ENCODE results near the gene GJC1. TPM values are rescaled to one million over a fixed set of nuclear protein-coding genes. Genes with fewer than 3 reads are reported as not detected.
A peak's percentile ranks its signal among the peaks of the same experiment; 100 is the strongest.

GJC1 gene
- total RNA-seq, 2 donors from 2014 or later, result 25.8 to 41.8 TPM

GRCh38 chr17:44754276-44754675, 75.8 kb downstream of the GJC1 start:
- no peak overlapping the region for H3K4me3 ChIP-seq
- H3K36me3 ChIP-seq, result no peaks in the 10 kb centered on the region
- DNase-seq (ENCODE audit: low spot score), result no peak
- no peaks in the 10 kb centered on the region for H3K9me3 ChIP-seq
- H3K27ac ChIP-seq, result no peak overlapping the region
- TF ChIP-seq CTCF (IDR thresholded peaks at IDR 0.05), result no peak
- peaks cover 0 to 2% of the 10 kb centered on the region in 2 donors for H3K27me3 ChIP-seq
- H3K4me1 ChIP-seq, result peaks cover 0 to 29% of the 10 kb centered on the region in 2 donors

- TF ChIP-seq CTCF (IDR thresholded peaks at IDR 0.05), result no peak
- no peaks in the 10 kb centered on the region for H3K36me3 ChIP-seq
- DNase-seq (ENCODE audit: low spot score), result no peak
- H3K4me1 ChIP-seq, result peaks cover 0 to 32% of the 10 kb centered on the region in 2 donors
- no peaks in the 10 kb centered on the region for H3K27me3 ChIP-seq
- H3K9me3 ChIP-seq, result no peaks in the 10 kb centered on the region
- H3K27ac ChIP-seq, result no peak overlapping the region
- H3K4me3 ChIP-seq, result no peak overlapping the region
Measured at GRCh38 chr17:44752953-44753861, 76.9 kb downstream of the GJC1 start.

GRCh38 chr17:44751806-44752205, 78.3 kb downstream of the GJC1 start:
- Histone ChIP-seq H3K4me3 (no peak overlapping the region), H3K36me3 (no peaks in the 10 kb centered on the region), H3K27me3 (no peaks in the 10 kb centered on the region), H3K27ac (no peak overlapping the region), H3K4me1 (peaks cover 0 to 29% of the 10 kb centered on the region in 2 donors), H3K9me3 (no peaks in the 10 kb centered on the region)
- no peak for DNase-seq (ENCODE audit: low spot score)
- no peak for TF ChIP-seq CTCF (IDR thresholded peaks at IDR 0.05)

- H3K36me3 ChIP-seq, result no peaks in the 10 kb centered on the region
- no peaks in the 10 kb centered on the region for H3K27me3 ChIP-seq
- H3K27ac ChIP-seq, result peak overlapping the region; percentile 63 to 76
- no peak for DNase-seq (ENCODE audit: low spot score)
- H3K9me3 ChIP-seq, result no peaks in the 10 kb centered on the region
- TF ChIP-seq CTCF (IDR thresholded peaks at IDR 0.05), result no peak
- H3K4me1 ChIP-seq, result peaks cover 0 to 29% of the 10 kb centered on the region in 2 donors
- no peak overlapping the region for H3K4me3 ChIP-seq
Measured at GRCh38 chr17:44751331-44751730, 78.8 kb downstream of the GJC1 start.

GRCh38 chr17:44749980-44750318, 80.1 kb downstream of the GJC1 start:
- peak overlapping the region; percentile 20 to 35 for H3K4me3 ChIP-seq
- no peaks in the 10 kb centered on the region for H3K27me3 ChIP-seq
- DNase-seq (ENCODE audit: low spot score), result no peak
- H3K9me3 ChIP-seq, result no peaks in the 10 kb centered on the region
- H3K27ac ChIP-seq, result peak overlapping the region; percentile 63 to 76
- TF ChIP-seq CTCF (IDR thresholded peaks at IDR 0.05), result no peak
- H3K36me3 ChIP-seq, result no peaks in the 10 kb centered on the region
- peaks cover 0 to 29% of the 10 kb centered on the region in 2 donors for H3K4me1 ChIP-seq

Data from right atrium auricular region (tissue), 2 donors.